GM18498 (cell line): ENCODE measurements around the gene GCNT4.

Experiments used
- ATAC-seq: cut with Tn5 transposase; IDR thresholded peaks from one replicate; pipeline ENCODE4 v1.9.1; 2021; ENCODE audit warnings: mild to moderate bottlenecking, moderate library complexity; ENCODE audit not compliant: unreplicated experiment

GCNT4 gene

GRCh38 chr5:75051217-75051751 lies 1.1 kb downstream of the GCNT4 start:
- no peak for ATAC-seq

- ATAC-seq, result no peak
Observed at GRCh38 chr5:75050415-75050814, 1.9 kb downstream of the GCNT4 start.

- no peak for ATAC-seq
Observed at GRCh38 chr5:75049456-75050351, 2.7 kb downstream of the GCNT4 start.

- ATAC-seq, result peak; percentile 55
Observed at GRCh38 chr5:75048457-75048953, 3.9 kb downstream of the GCNT4 start.

- ATAC-seq, result no peak
Observed at GRCh38 chr5:75047356-75047755, 5.0 kb downstream of the GCNT4 start.

GRCh38 chr5:75046366-75047142 lies 5.8 kb downstream of the GCNT4 start:
- no peak for ATAC-seq

DNA sequence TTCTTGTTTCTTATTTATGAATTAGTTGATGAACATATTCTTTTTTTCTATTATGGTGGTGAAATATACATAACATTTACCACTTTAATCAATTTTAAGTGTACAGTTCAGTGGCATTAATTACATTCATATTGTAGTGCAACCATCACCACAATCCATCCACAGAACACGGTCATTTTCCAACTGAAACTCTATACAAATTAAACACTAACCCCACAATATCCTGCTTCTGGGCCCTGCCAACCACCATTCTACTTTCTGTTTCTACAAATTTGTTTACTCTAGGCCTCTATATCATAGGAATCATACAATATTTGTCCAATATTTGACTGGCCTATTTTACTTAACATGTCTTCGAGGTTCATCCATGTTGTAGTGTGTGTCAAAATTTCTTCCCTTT lies 7.3 kb downstream of the GCNT4 start:
- ATAC-seq, result no peak

DNA sequence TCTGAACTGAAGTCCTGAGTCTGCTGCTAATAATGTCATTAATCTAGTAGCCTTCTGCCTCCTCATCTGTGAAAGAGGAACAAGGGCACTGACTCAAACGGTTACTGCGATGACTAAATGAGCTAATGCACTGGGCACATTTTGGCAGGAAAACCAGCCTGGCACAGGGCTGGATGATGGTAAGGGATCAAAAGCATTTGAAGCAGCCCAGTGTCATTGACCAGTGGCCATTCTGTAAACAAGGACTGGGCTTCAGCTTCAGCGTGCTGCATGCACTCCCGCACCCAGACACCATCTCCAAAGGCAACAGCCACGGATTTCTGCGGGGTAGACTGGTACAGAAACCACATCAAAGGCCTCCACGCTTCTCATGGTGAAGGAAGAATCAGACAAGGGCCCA lies 8.0 kb downstream of the GCNT4 start:
- ATAC-seq, result no peak

DNA sequence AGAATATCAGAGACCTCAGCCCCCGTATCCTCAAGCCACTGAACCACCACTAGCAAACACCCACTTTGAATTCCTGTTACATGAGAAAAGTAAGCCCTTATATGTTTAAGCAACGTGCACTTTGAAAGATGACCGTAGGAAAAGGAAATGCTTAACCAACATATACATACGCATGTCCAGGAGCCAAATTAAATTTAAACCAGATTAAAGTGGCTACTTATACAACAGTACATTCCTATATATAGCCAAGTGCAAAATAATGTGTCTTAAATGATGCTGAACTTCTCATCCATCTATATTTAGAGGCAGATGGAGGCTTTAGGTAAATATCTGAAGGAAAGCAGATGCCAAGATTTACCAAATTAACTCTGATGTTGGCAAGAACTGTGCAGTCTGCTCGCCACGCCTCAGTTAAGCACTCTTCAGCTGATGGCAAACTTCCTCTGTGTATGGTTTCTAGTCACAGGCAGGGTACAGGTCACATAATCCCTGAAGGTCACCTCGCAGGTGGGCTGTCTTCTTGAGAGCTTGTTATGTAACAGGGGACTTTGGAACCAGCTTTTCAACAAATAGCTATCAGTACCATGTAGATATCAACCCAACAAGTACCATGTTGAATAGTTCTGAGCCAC lies 8.6 kb downstream of the GCNT4 start:
- ATAC-seq, result no peak

DNA sequence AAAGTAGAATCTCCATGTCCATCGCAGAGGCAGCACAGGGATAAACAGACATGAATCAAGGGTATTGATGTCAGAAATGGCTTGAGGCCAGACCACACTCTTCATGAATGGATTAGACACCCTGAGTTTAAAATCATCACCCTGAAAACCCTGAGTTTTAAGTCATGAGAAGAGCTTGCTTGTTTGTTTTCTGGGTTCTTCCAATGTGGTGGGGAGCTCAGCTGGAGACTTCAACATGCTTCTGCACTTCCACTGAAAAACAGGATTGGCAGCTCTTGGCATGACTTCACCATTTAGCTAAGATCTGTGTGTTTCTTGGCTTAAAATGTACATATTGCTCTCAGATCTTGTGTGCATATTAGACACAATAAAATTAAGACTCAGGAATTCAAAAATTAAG lies 9.8 kb downstream of the GCNT4 start:
- ATAC-seq, result no peak

GRCh38 chr5:75040973-75041372 lies 11.4 kb downstream of the GCNT4 start:
- no peak for ATAC-seq

- ATAC-seq, result no peak
Observed at GRCh38 chr5:75037106-75037505, 15.3 kb downstream of the GCNT4 start.

DNA sequence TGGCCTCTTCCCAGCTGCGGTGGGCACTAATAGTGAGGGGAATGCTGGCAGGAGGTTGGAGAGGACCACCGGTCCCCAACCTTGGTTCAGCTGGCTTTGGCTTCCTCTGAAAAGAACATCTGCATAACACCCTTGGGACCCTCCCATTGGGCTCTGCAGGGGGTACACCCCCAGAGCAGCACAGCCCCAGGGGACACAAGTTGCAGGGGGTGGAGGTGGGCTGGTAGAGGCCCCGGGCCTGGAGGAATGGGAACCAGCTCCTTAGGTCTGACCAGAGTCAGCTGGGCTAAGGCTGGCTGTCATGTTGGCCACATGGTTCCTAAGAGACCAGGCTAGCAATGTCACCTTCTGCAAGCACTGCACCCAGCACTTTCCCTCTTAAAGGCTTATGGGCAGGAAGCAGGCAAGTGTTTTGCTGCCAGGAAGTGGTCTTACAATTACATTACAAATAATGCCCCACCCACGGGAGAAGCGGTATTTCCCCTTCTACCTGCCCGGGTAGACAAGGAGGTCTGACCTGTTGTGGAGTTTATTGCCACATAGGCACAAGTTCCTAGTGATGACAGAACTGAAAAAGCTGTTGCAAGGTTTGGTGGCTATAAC lies 18.1 kb downstream of the GCNT4 start:
- no peak for ATAC-seq

- no peak for ATAC-seq
Observed at GRCh38 chr5:75031366-75031765, 21.0 kb downstream of the GCNT4 start.

DNA sequence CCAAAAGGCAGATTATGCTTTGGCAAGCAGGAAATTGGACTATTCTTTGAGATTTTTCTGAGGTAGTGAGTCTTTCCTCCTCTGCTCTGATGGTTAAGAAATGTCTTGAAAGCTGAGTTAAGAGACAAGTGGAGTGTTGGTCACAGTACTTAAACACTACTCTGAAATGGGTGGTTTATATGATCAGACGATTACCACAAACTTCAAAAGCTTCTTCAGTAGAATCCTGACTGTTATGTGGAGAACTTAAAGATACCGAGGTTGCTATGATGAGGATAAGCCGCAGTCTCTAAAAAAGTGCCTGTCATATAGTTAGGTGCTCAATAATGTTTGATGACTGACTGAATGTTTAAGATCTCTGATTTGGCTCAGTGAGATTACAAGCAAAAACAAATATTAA lies 24.3 kb downstream of the GCNT4 start:
- no peak for ATAC-seq

DNA sequence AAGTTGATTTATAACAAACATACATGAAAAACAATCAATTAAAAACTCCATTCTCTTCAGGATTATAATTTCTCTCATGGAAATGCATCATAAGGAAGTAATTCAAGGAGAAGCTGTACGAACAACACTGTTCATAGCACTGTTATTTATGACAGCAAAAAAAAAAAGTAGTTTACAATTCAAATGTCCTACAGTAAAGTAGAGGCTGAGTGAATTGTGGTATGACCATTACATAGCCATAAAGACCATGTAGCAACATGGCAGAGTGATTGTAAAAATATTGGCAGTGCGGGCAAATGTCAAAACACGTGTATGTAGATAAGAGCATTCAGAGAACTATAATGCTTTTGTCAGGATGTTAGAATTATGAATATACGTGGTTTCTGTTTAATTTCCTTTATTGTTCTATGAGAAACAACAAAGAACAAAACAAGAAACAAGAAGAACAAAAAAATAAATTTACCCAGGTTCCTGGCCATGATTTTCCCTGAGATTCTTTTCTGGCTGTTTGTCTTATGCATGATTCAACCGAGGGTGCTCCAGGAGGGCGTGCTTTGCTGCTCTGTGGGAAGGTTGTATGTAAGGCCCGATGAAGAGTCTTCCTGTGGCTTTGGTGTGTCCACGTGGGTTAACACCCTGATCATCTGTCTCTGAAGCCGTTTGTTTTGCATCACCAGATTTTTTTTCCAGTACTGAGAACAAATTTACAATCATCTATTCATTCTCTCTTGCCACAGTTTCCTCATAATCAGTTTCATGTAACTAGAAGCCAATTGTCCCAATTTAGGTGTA lies 28.8 kb downstream of the GCNT4 start:
- ATAC-seq, result no peak

- no peak for ATAC-seq
Observed at GRCh38 chr5:75021800-75022199, 30.6 kb downstream of the GCNT4 start.

GRCh38 chr5:75021219-75021618 lies 31.1 kb downstream of the GCNT4 start:
- no peak for ATAC-seq

DNA sequence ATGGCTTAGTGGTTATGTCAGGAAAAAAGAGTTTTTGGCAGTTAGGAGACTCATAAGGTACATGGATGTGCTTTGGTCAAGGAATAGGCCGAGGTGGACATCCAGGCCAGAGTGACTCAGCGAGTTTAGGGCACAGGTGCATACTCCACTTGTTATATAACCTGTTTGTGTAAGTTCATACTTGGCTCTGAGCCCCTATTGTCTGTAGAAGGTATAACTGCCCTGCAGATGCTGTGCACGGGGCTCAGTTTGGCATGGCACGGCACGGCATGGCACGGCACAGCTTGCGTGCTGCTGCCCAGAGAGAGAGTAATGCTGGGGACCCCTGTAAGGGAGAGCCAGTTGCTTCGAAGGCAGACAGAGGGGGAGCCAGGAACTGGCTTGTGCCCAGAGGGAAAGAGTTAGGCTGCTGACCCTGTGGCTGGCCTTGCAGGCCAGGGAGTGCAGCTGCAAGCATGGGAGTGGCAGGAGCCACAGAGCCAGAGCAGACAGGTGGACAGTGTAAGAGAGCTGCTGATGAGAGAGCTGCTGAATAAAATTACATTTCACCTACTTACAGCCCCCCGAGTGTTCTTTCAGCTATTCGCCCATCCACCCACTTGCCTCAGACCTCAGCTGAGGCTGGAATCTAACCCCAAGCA lies 32.2 kb downstream of the GCNT4 start:
- no peak for ATAC-seq
